ENCODE data around the gene PRKAB1.
A peak's percentile ranks its signal among the peaks of the same experiment; 100 is the strongest.

PRKAB1 gene

DNA sequence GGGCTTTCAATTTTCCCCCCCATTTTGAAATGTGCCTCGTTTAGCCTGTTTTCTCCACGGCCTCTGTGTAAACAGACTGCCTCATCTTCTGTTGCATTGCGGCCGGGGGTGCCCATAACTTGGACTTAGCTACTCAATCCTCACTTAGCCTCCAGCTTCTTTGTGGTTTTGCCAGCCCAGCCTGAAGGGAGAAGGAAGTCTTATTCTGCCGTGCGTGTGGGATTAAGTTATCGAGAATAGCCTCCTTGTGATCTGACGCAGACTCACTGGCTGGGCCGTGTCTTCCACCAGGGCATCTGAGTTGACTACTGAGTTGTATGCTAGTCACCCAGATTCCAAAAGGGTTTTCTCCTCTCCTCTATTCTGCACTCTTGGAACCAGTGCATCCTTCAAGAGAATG is 8.1 kb downstream of the PRKAB1 start:
- Histone ChIP-seq H3K36me3 (ENCODE audit: control insufficient read depth, insufficient read depth, low read length) (peaks cover 98% of the 10 kb centered on the region), H3K9ac (ENCODE audit: low read length) (no peak overlapping the region), H3K4me3 (ENCODE audit: low read depth, low read length) (no peak overlapping the region), H3K27ac (ENCODE audit: low read depth, low read length) (no peak overlapping the region), H3K4me1 (ENCODE audit: control insufficient read depth, insufficient read depth, low read length) (0 out of 2 replicates have a peak, but pooled peaks cover 9% of the 10 kb centered on the region), H3K9me3 (ENCODE audit: control insufficient read depth, insufficient read depth, low read depth, low read length) (no peaks in the 10 kb centered on the region), H3K27me3 (ENCODE audit: control insufficient read depth, insufficient read depth, low read length) (no peaks in the 10 kb centered on the region)

DNA sequence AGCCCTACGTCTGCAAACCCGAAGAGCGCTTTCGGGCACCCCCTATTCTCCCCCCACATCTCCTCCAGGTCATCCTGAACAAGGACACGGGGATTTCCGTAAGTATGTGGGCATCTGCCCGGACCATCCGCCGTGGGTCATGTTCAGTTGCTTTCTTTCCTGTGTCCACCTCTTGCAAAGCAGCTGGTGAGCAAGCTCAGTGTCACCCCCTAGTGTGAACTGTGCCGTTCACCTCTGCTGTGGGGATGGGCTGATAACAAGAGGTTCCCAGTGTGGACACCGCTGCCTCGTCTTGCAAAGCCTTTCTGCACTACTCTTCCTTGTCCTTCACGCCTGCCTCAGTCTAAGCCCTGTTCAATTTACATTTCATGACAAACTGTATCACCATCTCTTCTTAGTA is 8.6 kb downstream of the PRKAB1 start:
- H3K27me3 ChIP-seq (ENCODE audit: control insufficient read depth, insufficient read depth, low read length), result no peaks in the 10 kb centered on the region
- no peak overlapping the region for H3K4me3 ChIP-seq (ENCODE audit: low read depth, low read length)
- no peak overlapping the region for H3K27ac ChIP-seq (ENCODE audit: low read depth, low read length)
- no peaks in the 10 kb centered on the region for H3K9me3 ChIP-seq (ENCODE audit: control insufficient read depth, insufficient read depth, low read depth, low read length)
- H3K36me3 ChIP-seq (ENCODE audit: control insufficient read depth, insufficient read depth, low read length), result peaks cover 98% of the 10 kb centered on the region
- H3K9ac ChIP-seq (ENCODE audit: low read length), result no peak overlapping the region
- 0 out of 2 replicates have a peak, but pooled peaks cover 9% of the 10 kb centered on the region for H3K4me1 ChIP-seq (ENCODE audit: control insufficient read depth, insufficient read depth, low read length)

- peaks cover 16% of the 10 kb centered on the region; the same call in 1 of the 2 replicates for H3K4me1 ChIP-seq (ENCODE audit: control insufficient read depth, insufficient read depth, low read length)
- no peak overlapping the region for H3K9ac ChIP-seq (ENCODE audit: low read length)
- no peak overlapping the region for H3K4me3 ChIP-seq (ENCODE audit: low read depth, low read length)
- H3K36me3 ChIP-seq (ENCODE audit: control insufficient read depth, insufficient read depth, low read length), result peaks cover 88% of the 10 kb centered on the region
- H3K27ac ChIP-seq (ENCODE audit: low read depth, low read length), result no peak overlapping the region
- no peaks in the 10 kb centered on the region for H3K27me3 ChIP-seq (ENCODE audit: control insufficient read depth, insufficient read depth, low read length)
- H3K9me3 ChIP-seq (ENCODE audit: control insufficient read depth, insufficient read depth, low read depth, low read length), result no peaks in the 10 kb centered on the region
Measured at GRCh38 chr12:119678459-119678858, 10.5 kb downstream of the PRKAB1 start.

GRCh38 chr12:119679081-119679480 is 11.1 kb downstream of the PRKAB1 start:
- peaks cover 16% of the 10 kb centered on the region; the same call in 1 of the 2 replicates for H3K4me1 ChIP-seq (ENCODE audit: control insufficient read depth, insufficient read depth, low read length)
- H3K36me3 ChIP-seq (ENCODE audit: control insufficient read depth, insufficient read depth, low read length), result peaks cover 81% of the 10 kb centered on the region
- H3K4me3 ChIP-seq (ENCODE audit: low read depth, low read length), result no peak overlapping the region
- no peaks in the 10 kb centered on the region for H3K27me3 ChIP-seq (ENCODE audit: control insufficient read depth, insufficient read depth, low read length)
- no peaks in the 10 kb centered on the region for H3K9me3 ChIP-seq (ENCODE audit: control insufficient read depth, insufficient read depth, low read depth, low read length)
- no peak overlapping the region for H3K27ac ChIP-seq (ENCODE audit: low read depth, low read length)
- no peak overlapping the region for H3K9ac ChIP-seq (ENCODE audit: low read length)

DNA sequence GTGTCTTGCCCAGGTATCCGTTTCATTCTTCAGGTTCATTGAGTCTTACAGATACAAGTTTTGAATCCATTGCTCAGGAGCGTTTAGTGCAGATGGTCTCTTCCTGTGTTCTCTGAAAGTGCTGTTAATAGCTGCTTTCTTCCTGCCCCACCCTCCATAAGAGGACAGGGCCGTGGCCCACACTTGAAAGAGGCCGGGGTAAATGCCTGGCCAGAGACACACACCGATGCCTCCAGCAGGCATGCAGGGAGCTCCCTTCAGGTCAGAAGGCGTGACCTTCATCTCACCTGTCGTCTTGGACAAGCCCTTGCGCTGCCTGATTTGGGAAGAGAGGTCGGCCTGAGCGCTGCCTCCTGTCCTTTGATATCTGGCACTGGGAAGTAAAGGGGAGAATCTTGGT is 11.6 kb downstream of the PRKAB1 start:
- no peak overlapping the region for H3K27ac ChIP-seq (ENCODE audit: low read depth, low read length)
- peaks cover 16% of the 10 kb centered on the region; the same call in 1 of the 2 replicates for H3K4me1 ChIP-seq (ENCODE audit: control insufficient read depth, insufficient read depth, low read length)
- no peaks in the 10 kb centered on the region for H3K9me3 ChIP-seq (ENCODE audit: control insufficient read depth, insufficient read depth, low read depth, low read length)
- H3K36me3 ChIP-seq (ENCODE audit: control insufficient read depth, insufficient read depth, low read length), result peaks cover 77% of the 10 kb centered on the region
- H3K27me3 ChIP-seq (ENCODE audit: control insufficient read depth, insufficient read depth, low read length), result no peaks in the 10 kb centered on the region
- H3K9ac ChIP-seq (ENCODE audit: low read length), result no peak overlapping the region
- H3K4me3 ChIP-seq (ENCODE audit: low read depth, low read length), result no peak overlapping the region

- peaks cover 16% of the 10 kb centered on the region; the same call in 1 of the 2 replicates for H3K4me1 ChIP-seq (ENCODE audit: control insufficient read depth, insufficient read depth, low read length)
- no peak overlapping the region for H3K27ac ChIP-seq (ENCODE audit: low read depth, low read length)
- H3K27me3 ChIP-seq (ENCODE audit: control insufficient read depth, insufficient read depth, low read length), result no peaks in the 10 kb centered on the region
- H3K4me3 ChIP-seq (ENCODE audit: low read depth, low read length), result no peak overlapping the region
- H3K36me3 ChIP-seq (ENCODE audit: control insufficient read depth, insufficient read depth, low read length), result peaks cover 67% of the 10 kb centered on the region
- H3K9ac ChIP-seq (ENCODE audit: low read length), result no peak overlapping the region
- H3K9me3 ChIP-seq (ENCODE audit: control insufficient read depth, insufficient read depth, low read depth, low read length), result no peaks in the 10 kb centered on the region
Measured at GRCh38 chr12:119681111-119681510, 13.2 kb downstream of the PRKAB1 start.

DNA sequence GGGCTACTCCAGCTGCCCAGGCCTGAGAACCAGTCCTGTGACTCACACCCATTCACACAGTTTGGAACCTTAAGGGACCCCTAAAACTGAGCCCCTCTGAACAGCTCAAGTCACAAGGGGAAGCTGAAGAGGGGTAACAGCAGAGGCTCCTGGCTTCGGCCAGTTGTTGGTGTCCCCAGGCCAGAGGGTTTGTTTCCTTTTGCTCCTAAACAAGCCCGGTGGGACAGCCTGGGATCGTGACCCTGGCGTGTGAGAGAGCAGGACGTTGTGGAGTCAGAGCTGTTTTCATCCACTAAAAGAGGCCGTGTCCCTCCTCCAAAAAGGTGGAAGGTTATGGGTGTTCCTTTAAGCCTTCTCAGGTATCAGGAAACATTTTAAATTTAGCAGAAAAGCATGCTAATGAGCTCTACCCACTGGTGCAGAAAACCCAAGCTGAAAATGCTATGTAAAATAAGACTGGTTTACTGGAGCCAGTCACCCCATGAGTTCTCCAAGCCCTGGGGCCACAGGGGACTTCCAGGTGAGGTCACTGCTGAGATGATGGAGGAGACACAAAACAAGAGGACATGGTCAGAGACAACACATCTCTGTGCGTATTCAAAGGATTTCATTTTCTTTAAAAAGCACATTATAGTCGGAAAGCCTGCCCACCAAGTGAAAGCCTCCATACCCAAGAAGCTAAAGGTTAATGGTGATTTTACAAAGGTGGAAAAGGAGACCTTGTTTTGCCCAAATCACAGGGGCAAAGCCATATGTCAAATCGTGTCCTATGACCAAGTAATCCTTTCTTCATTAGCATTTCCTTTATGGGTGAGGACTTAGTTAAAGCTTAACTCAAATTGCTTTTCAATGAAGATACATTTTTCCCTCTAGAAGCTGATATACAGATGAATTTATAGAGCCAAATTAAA is 14.1 kb downstream of the PRKAB1 start:
- Histone ChIP-seq H3K9ac (ENCODE audit: low read length) (no peak overlapping the region), H3K9me3 (ENCODE audit: control insufficient read depth, insufficient read depth, low read depth, low read length) (no peaks in the 10 kb centered on the region), H3K27me3 (ENCODE audit: control insufficient read depth, insufficient read depth, low read length) (no peaks in the 10 kb centered on the region), H3K4me1 (ENCODE audit: control insufficient read depth, insufficient read depth, low read length) (peaks cover 16% of the 10 kb centered on the region), H3K27ac (ENCODE audit: low read depth, low read length) (peak overlapping the region; percentile 6; the same call in 1 of the 2 replicates), H3K4me3 (ENCODE audit: low read depth, low read length) (no peak overlapping the region), H3K36me3 (ENCODE audit: control insufficient read depth, insufficient read depth, low read length) (peaks cover 67% of the 10 kb centered on the region)

DNA sequence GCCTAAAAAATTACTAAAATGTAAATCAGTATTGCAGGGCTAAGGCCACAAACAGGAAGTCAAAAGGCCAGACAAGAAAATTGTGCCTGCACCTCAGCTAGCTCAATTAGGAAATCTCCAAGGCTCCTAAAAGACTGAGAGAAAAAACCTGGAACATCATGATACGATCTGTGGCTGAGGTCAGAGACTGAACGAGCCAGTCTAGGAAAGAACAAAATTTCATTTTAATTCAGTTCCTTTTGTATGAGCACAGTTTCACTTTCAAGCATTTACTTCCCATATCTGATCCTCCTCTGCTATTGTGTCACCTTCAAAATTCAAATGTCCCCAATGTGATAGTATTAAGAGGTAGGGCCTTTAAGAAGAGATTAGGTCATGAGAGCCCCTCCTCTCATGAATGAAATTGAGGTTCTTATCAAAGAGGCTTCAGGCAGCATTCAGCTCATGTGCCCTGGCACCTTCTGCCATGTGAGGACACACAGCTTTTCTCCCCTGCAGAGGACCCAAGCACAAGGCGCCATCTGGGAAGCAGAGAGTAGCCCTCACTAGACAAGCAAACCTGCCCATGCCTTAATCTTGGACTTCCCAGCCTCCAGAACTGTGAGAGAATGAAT is 14.8 kb downstream of the PRKAB1 start:
- Histone ChIP-seq H3K9me3 (ENCODE audit: control insufficient read depth, insufficient read depth, low read depth, low read length) (no peaks in the 10 kb centered on the region), H3K27me3 (ENCODE audit: control insufficient read depth, insufficient read depth, low read length) (no peaks in the 10 kb centered on the region), H3K36me3 (ENCODE audit: control insufficient read depth, insufficient read depth, low read length) (peaks cover 68% of the 10 kb centered on the region), H3K4me3 (ENCODE audit: low read depth, low read length) (no peak overlapping the region), H3K9ac (ENCODE audit: low read length) (no peak overlapping the region), H3K4me1 (ENCODE audit: control insufficient read depth, insufficient read depth, low read length) (peaks cover 23% of the 10 kb centered on the region), H3K27ac (ENCODE audit: low read depth, low read length) (no peak overlapping the region)

DNA sequence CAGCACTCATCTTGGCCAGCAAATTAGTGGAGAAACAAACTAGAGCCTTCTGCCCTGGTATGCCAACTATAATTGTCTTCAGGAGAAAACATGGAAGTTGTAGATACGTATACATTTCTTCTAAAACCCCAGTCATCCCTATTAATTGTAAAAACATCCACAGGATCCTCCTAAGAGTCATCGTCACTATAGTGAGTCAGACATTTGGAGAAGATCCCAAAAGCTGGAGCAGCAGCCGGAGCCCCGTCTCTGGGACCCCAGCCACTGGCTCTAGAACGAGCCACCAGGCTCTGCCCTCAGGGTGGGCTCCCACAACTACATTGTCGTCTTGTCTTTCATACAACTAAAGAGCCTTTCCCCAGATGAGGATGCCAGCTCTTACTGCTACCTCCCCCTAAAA is 15.5 kb downstream of the PRKAB1 start:
- Histone ChIP-seq H3K4me3 (ENCODE audit: low read depth, low read length) (no peak overlapping the region), H3K27me3 (ENCODE audit: control insufficient read depth, insufficient read depth, low read length) (no peaks in the 10 kb centered on the region), H3K9ac (ENCODE audit: low read length) (no peak overlapping the region), H3K4me1 (ENCODE audit: control insufficient read depth, insufficient read depth, low read length) (peaks cover 24% of the 10 kb centered on the region), H3K36me3 (ENCODE audit: control insufficient read depth, insufficient read depth, low read length) (peaks cover 68% of the 10 kb centered on the region), H3K9me3 (ENCODE audit: control insufficient read depth, insufficient read depth, low read depth, low read length) (no peaks in the 10 kb centered on the region), H3K27ac (ENCODE audit: low read depth, low read length) (no peak overlapping the region)

GRCh38 chr12:119683816-119684215 is 15.9 kb downstream of the PRKAB1 start:
- H3K4me1 ChIP-seq (ENCODE audit: control insufficient read depth, insufficient read depth, low read length), result peaks cover 20% of the 10 kb centered on the region
- H3K9ac ChIP-seq (ENCODE audit: low read length), result no peak overlapping the region
- H3K27ac ChIP-seq (ENCODE audit: low read depth, low read length), result no peak overlapping the region
- H3K27me3 ChIP-seq (ENCODE audit: control insufficient read depth, insufficient read depth, low read length), result no peaks in the 10 kb centered on the region
- H3K36me3 ChIP-seq (ENCODE audit: control insufficient read depth, insufficient read depth, low read length), result peaks cover 66% of the 10 kb centered on the region
- no peak overlapping the region for H3K4me3 ChIP-seq (ENCODE audit: low read depth, low read length)
- H3K9me3 ChIP-seq (ENCODE audit: control insufficient read depth, insufficient read depth, low read depth, low read length), result no peaks in the 10 kb centered on the region

GRCh38 chr12:119684711-119685369 is 16.9 kb downstream of the PRKAB1 start:
- Histone ChIP-seq H3K9me3 (ENCODE audit: control insufficient read depth, insufficient read depth, low read depth, low read length) (no peaks in the 10 kb centered on the region), H3K9ac (ENCODE audit: low read length) (no peak overlapping the region), H3K27me3 (ENCODE audit: control insufficient read depth, insufficient read depth, low read length) (no peaks in the 10 kb centered on the region), H3K4me1 (ENCODE audit: control insufficient read depth, insufficient read depth, low read length) (peaks cover 16% of the 10 kb centered on the region), H3K27ac (ENCODE audit: low read depth, low read length) (no peak overlapping the region), H3K36me3 (ENCODE audit: control insufficient read depth, insufficient read depth, low read length) (peaks cover 61% of the 10 kb centered on the region), H3K4me3 (ENCODE audit: low read depth, low read length) (no peak overlapping the region)

Measured in HUES6 (cell line).